GM21360 (cell line): ENCODE data around the gene CTNNA3.

ENCODE experiments used
- ATAC-seq: cut with Tn5 transposase; IDR thresholded peaks from one replicate; pipeline ENCODE4 v1.9.1; 2021; ENCODE audit warnings: mild to moderate bottlenecking, moderate library complexity; ENCODE audit not compliant: unreplicated experiment

Gene CTNNA3

GRCh38 chr10:66041771-66042170 is 1654.2 kb downstream of the CTNNA3 start:
- no peak for ATAC-seq

- no peak for ATAC-seq
Measured at GRCh38 chr10:66038623-66039022, 1657.4 kb downstream of the CTNNA3 start.

- no peak for ATAC-seq
Measured at GRCh38 chr10:66026321-66026720, 1669.7 kb downstream of the CTNNA3 start.

GRCh38 chr10:66025186-66025585 is 1670.8 kb downstream of the CTNNA3 start:
- ATAC-seq: no peak

GRCh38 chr10:66021423-66021822 is 1674.6 kb downstream of the CTNNA3 start:
- no peak for ATAC-seq

- no peak for ATAC-seq
Measured at GRCh38 chr10:66008221-66008620, 1687.8 kb downstream of the CTNNA3 start.

- ATAC-seq: no peak
Measured at GRCh38 chr10:66006411-66006810, 1689.6 kb downstream of the CTNNA3 start.

GRCh38 chr10:65993451-65993850 is 1702.5 kb downstream of the CTNNA3 start:
- ATAC-seq: no peak

- no peak for ATAC-seq
Measured at GRCh38 chr10:65968871-65969270, 1727.1 kb downstream of the CTNNA3 start.

GRCh38 chr10:65968437-65968836 is 1727.6 kb downstream of the CTNNA3 start:
- ATAC-seq: no peak

- no peak for ATAC-seq
Measured at GRCh38 chr10:65964205-65964604, 1731.8 kb downstream of the CTNNA3 start.

- ATAC-seq: no peak
Measured at GRCh38 chr10:65952086-65952485, 1743.9 kb downstream of the CTNNA3 start.

GRCh38 chr10:65950075-65950474 is 1745.9 kb downstream of the CTNNA3 start:
- ATAC-seq: no peak

- ATAC-seq: no peak
Measured at GRCh38 chr10:65949526-65949925, 1746.5 kb downstream of the CTNNA3 start.

GRCh38 chr10:65945061-65945460 is 1750.9 kb downstream of the CTNNA3 start:
- ATAC-seq: no peak

- ATAC-seq: no peak
Measured at GRCh38 chr10:65943451-65943850, 1752.5 kb downstream of the CTNNA3 start.

- no peak for ATAC-seq
Measured at GRCh38 chr10:65940816-65941662, 1755.0 kb downstream of the CTNNA3 start.

GRCh38 chr10:65940105-65940504 is 1755.9 kb downstream of the CTNNA3 start:
- no peak for ATAC-seq

- no peak for ATAC-seq
Measured at GRCh38 chr10:65931291-65932070, 1764.5 kb downstream of the CTNNA3 start.

GRCh38 chr10:65911151-65911835 is 1784.7 kb downstream of the CTNNA3 start:
- no peak for ATAC-seq

GRCh38 chr10:65910209-65910608 is 1785.8 kb downstream of the CTNNA3 start:
- ATAC-seq: no peak
